Neural crest cell (in vitro differentiated cells): Measurements from ENCODE around the gene GPER1. TPM values are rescaled to one million over a fixed set of nuclear protein-coding genes. Genes with fewer than 3 reads are reported as not detected.
A peak's percentile ranks its signal among the peaks of the same experiment; 100 is the strongest.

ENCODE experiments used
- DNase-seq: peaks from one replicate; pipeline ENCODE4 v3.0.0; 2021; ENCODE audit warnings: low read depth, mixed read lengths, low spot score
- H3K27ac Mint-ChIP-seq: one replicate; pipeline ENCODE4 v1.8.0; 2021; ENCODE audit warnings: mild to moderate bottlenecking, mixed read lengths; ENCODE audit not compliant: unreplicated experiment
- H3K27me3 Mint-ChIP-seq: 2 replicates; pipeline ENCODE4 v1.8.0; 2021; ENCODE audit warnings: low read depth, mild to moderate bottlenecking, mixed read lengths
- H3K36me3 Mint-ChIP-seq: 2 replicates; pipeline ENCODE4 v1.8.0; 2021; ENCODE audit warnings: low read depth, mild to moderate bottlenecking, mixed read lengths
- H3K4me1 Mint-ChIP-seq: 2 replicates; pipeline ENCODE4 v1.8.0; 2021; ENCODE audit warnings: mixed read lengths
- H3K4me3 Mint-ChIP-seq: one replicate; pipeline ENCODE4 v1.8.0; 2021; ENCODE audit warnings: mild to moderate bottlenecking, mixed read lengths
- H3K9me3 Mint-ChIP-seq: 2 replicates; pipeline ENCODE4 v1.8.0; 2021; ENCODE audit warnings: mixed read lengths
- CTCF ChIP-seq: fragments of 200-600 bp; sonication (generic); conservative IDR thresholded peaks from 2 replicates; pipeline ENCODE4 v1.5.0; 2021; ENCODE audit warnings: antibody characterized with exemption, mild to moderate bottlenecking
- total RNA-seq: library from RNA; stranded (reverse); gene quantifications from 2 replicates; pipeline ENCODE4 v1.2.1, GENCODE V29; 2021

GPER1 gene
- total RNA-seq, 1 donor from 2014 or later, result 0.91 TPM

- H3K27ac Mint-ChIP-seq, result no peak overlapping the region
- H3K9me3 Mint-ChIP-seq, result peaks cover 7% of the 10 kb centered on the region
- peaks cover 3% of the 10 kb centered on the region for H3K4me1 Mint-ChIP-seq
- no peak for DNase-seq
- TF ChIP-seq CTCF, result no peak
- no peaks in the 10 kb centered on the region for H3K27me3 Mint-ChIP-seq
- H3K4me3 Mint-ChIP-seq, result no peak overlapping the region
- peaks cover 19% of the 10 kb centered on the region for H3K36me3 Mint-ChIP-seq
These were observed 43.8 kb downstream of the GPER1 start for GRCh38 chr7:1131471-1132265.

GRCh38 chr7:1134951-1135350 is 47.0 kb downstream of the GPER1 start:
- DNase-seq, result no peak
- Mint-ChIP-seq H3K27ac (no peak overlapping the region), H3K4me3 (no peak overlapping the region), H3K9me3 (peaks cover 7% of the 10 kb centered on the region), H3K4me1 (peaks cover 13% of the 10 kb centered on the region), H3K27me3 (no peaks in the 10 kb centered on the region), H3K36me3 (peaks cover 16% of the 10 kb centered on the region)
- TF ChIP-seq CTCF, result no peak

- peak overlapping the region; percentile 25 for H3K27ac Mint-ChIP-seq
These were observed 49.1 kb downstream of the GPER1 start for GRCh38 chr7:1136841-1137516.

GRCh38 chr7:1137517-1138167 is 49.7 kb downstream of the GPER1 start:
- H3K27ac Mint-ChIP-seq, result peak overlapping the region; percentile 25
- H3K4me3 Mint-ChIP-seq, result peak overlapping the region; percentile 93
- H3K36me3 Mint-ChIP-seq, result peaks cover 8% of the 10 kb centered on the region
- peaks cover 3% of the 10 kb centered on the region for H3K9me3 Mint-ChIP-seq
- no peaks in the 10 kb centered on the region for H3K27me3 Mint-ChIP-seq
- H3K4me1 Mint-ChIP-seq, result peaks cover 13% of the 10 kb centered on the region
- no peak for TF ChIP-seq CTCF
- DNase-seq, result no peak

More at GRCh38 chr7:1136841-1137516, 49.1 kb downstream of the GPER1 start:
- H3K36me3 Mint-ChIP-seq, result peaks cover 12% of the 10 kb centered on the region
- peaks cover 13% of the 10 kb centered on the region for H3K4me1 Mint-ChIP-seq
- H3K4me3 Mint-ChIP-seq, result peak overlapping the region; percentile 88
- no peak for DNase-seq
- H3K9me3 Mint-ChIP-seq, result peaks cover 4% of the 10 kb centered on the region
- TF ChIP-seq CTCF, result no peak
- no peaks in the 10 kb centered on the region for H3K27me3 Mint-ChIP-seq

GRCh38 chr7:1140476-1141104 is 52.7 kb downstream of the GPER1 start:
- Mint-ChIP-seq H3K4me1 (peaks cover 13% of the 10 kb centered on the region), H3K36me3 (no peaks in the 10 kb centered on the region), H3K4me3 (peak overlapping the region; percentile 70), H3K9me3 (no peaks in the 10 kb centered on the region), H3K27ac (no peak overlapping the region), H3K27me3 (no peaks in the 10 kb centered on the region)
- no peak for TF ChIP-seq CTCF
- no peak for DNase-seq
